ENCODE results near the gene SLC39A11.

The SLC39A11 gene

GRCh38 chr17:73083432-73083831, 9.1 kb downstream of the SLC39A11 start:
- TF ChIP-seq EZH2phosphoT487 (IDR thresholded peaks at IDR 0.05; ENCODE audit: low read length) (no peak), EZH2 (optimal IDR thresholded peaks at IDR 0.05; ENCODE audit: low read depth, low read length) (no peak), CTCF (IDR thresholded peaks at IDR 0.05; ENCODE audit: low read length) (no peak)
- Histone ChIP-seq H3K9ac (ENCODE audit: low read length) (no peak overlapping the region), H3K79me2 (ENCODE audit: low read length) (no peaks in the 10 kb centered on the region), H4K20me1 (ENCODE audit: insufficient read depth, low read length) (no peaks in the 10 kb centered on the region), H2AFZ (ENCODE audit: low read length) (no peak overlapping the region), H3K9me3 (replicated peaks; ENCODE audit: insufficient read depth, low read length) (no peaks in the 10 kb centered on the region), H3K4me3 (ENCODE audit: low read length) (no peak overlapping the region), H3K4me1 (ENCODE audit: low read length) (no peaks in the 10 kb centered on the region), H3F3A (ENCODE audit: insufficient read depth, low read length) (no peaks in the 10 kb centered on the region), H3K9me2 (replicated peaks; ENCODE audit: insufficient read depth, low read length) (no peaks in the 10 kb centered on the region), H3K4me2 (ENCODE audit: low read depth, low read length) (no peak overlapping the region), H3K27me3 (replicated peaks; ENCODE audit: insufficient read depth, low read length) (no peaks in the 10 kb centered on the region), H3K27ac (ENCODE audit: low read length) (no peak overlapping the region), H3K36me3 (replicated peaks; ENCODE audit: insufficient read depth, low read length) (no peaks in the 10 kb centered on the region)
- no peak for DNase-seq

GRCh38 chr17:73074566-73074965, 17.9 kb downstream of the SLC39A11 start:
- Histone ChIP-seq H3K4me3 (ENCODE audit: low read length) (no peak overlapping the region), H2AFZ (ENCODE audit: low read length) (no peak overlapping the region), H3K4me2 (ENCODE audit: low read depth, low read length) (no peak overlapping the region), H3K9me2 (replicated peaks; ENCODE audit: insufficient read depth, low read length) (no peaks in the 10 kb centered on the region), H3K9me3 (replicated peaks; ENCODE audit: insufficient read depth, low read length) (no peaks in the 10 kb centered on the region), H3K4me1 (ENCODE audit: low read length) (no peaks in the 10 kb centered on the region), H3K36me3 (replicated peaks; ENCODE audit: insufficient read depth, low read length) (no peaks in the 10 kb centered on the region), H3K79me2 (ENCODE audit: low read length) (no peaks in the 10 kb centered on the region), H3K27me3 (replicated peaks; ENCODE audit: insufficient read depth, low read length) (no peaks in the 10 kb centered on the region), H3K27ac (ENCODE audit: low read length) (no peak overlapping the region), H3K9ac (ENCODE audit: low read length) (no peak overlapping the region), H3F3A (ENCODE audit: insufficient read depth, low read length) (no peaks in the 10 kb centered on the region), H4K20me1 (ENCODE audit: insufficient read depth, low read length) (no peaks in the 10 kb centered on the region)
- TF ChIP-seq EZH2 (optimal IDR thresholded peaks at IDR 0.05; ENCODE audit: low read depth, low read length) (no peak), EZH2phosphoT487 (IDR thresholded peaks at IDR 0.05; ENCODE audit: low read length) (no peak), CTCF (IDR thresholded peaks at IDR 0.05; ENCODE audit: low read length) (no peak)
- DNase-seq, result no peak

GRCh38 chr17:73072219-73072962, 20.1 kb downstream of the SLC39A11 start:
- Histone ChIP-seq H3K4me3 (ENCODE audit: low read length) (no peak overlapping the region), H3K4me1 (ENCODE audit: low read length) (no peaks in the 10 kb centered on the region), H4K20me1 (ENCODE audit: insufficient read depth, low read length) (no peaks in the 10 kb centered on the region), H3K36me3 (replicated peaks; ENCODE audit: insufficient read depth, low read length) (no peaks in the 10 kb centered on the region), H3K9me3 (replicated peaks; ENCODE audit: insufficient read depth, low read length) (no peaks in the 10 kb centered on the region), H3K79me2 (ENCODE audit: low read length) (no peaks in the 10 kb centered on the region), H2AFZ (ENCODE audit: low read length) (no peak overlapping the region), H3K27ac (ENCODE audit: low read length) (no peak overlapping the region), H3K4me2 (ENCODE audit: low read depth, low read length) (no peak overlapping the region), H3F3A (ENCODE audit: insufficient read depth, low read length) (no peaks in the 10 kb centered on the region), H3K9ac (ENCODE audit: low read length) (no peak overlapping the region), H3K9me2 (replicated peaks; ENCODE audit: insufficient read depth, low read length) (no peaks in the 10 kb centered on the region), H3K27me3 (replicated peaks; ENCODE audit: insufficient read depth, low read length) (no peaks in the 10 kb centered on the region)
- DNase-seq, result no peak
- TF ChIP-seq EZH2 (optimal IDR thresholded peaks at IDR 0.05; ENCODE audit: low read depth, low read length) (no peak), EZH2phosphoT487 (IDR thresholded peaks at IDR 0.05; ENCODE audit: low read length) (no peak), CTCF (IDR thresholded peaks at IDR 0.05; ENCODE audit: low read length) (no peak)

All from MM.1S (cell line).